Measurements from ENCODE around the gene TRA2B.
A peak's percentile ranks its signal among the peaks of the same experiment; 100 is the strongest.

TRA2B gene

DNA sequence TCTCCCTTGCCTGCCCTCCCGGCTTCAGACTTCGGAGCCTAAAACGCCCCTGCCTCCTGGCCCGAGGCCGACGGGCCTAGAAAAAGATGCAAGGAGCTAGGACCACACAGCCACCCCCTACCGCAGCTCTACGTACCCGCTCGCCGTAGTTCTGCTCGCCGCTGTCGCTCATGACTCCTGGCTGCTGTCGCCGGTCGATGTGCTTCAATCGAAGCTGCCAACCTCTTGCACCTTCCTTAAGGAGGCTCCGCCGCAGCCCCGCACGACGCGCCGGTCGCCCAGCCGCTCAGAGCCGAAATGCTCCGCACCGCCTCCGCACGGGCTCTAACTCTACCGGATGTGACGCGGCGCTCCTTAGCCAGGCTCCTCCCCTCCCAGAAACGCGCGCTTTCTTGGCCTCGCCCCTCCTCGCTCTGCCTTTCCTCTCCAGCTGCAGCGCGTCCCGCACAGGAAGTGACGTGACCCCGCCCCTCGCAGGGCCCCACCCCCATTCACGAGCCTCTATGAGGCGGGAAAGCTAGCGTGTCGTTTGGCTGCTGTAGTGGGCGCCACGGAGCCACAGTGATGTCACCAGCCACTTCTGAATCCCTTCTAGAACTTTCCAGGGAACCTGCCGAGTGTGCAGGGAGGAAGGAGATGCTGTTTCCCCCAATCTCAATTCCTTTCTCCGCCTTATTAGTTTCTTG lies at the start of gene TRA2B:
Gene TRA2B (minus strand): TSS at position 326 of the 686 bp plus-strand sequence. CDS start 154 bp downstream, at position 172.
- peak; percentile 99 for DNase-seq

DNA sequence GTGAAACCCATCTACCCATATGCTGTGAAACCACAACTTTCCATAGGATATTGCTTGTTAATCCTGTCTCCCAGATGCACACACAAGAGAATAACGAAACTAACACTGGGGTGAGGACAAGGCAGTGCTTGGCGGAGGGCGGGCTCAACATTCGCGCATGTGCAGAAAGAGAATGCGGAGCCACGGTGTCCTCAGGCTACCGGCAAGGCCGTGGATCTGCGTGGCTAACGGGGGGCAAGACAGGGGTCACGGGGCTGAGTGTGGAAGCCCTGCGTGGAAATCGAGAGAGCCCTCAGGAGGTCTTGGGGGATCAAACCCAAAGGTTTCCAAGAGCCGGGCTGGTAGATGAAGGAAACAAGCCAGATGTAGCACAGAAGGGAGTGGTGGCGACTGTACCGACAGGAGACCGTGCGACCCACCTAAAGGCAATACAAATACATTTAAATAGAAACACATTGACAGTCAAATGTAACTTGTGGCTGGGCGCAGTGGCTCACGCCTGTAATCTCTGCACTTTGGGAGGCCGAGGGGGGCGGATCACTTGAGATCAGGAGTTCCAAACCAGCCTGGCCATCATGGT lies 48.5 kb upstream of the TRA2B start:
- no peak for DNase-seq

GRCh38 chr3:185984203-185984602 lies 46.4 kb upstream of the TRA2B start:
- DNase-seq: no peak

DNA sequence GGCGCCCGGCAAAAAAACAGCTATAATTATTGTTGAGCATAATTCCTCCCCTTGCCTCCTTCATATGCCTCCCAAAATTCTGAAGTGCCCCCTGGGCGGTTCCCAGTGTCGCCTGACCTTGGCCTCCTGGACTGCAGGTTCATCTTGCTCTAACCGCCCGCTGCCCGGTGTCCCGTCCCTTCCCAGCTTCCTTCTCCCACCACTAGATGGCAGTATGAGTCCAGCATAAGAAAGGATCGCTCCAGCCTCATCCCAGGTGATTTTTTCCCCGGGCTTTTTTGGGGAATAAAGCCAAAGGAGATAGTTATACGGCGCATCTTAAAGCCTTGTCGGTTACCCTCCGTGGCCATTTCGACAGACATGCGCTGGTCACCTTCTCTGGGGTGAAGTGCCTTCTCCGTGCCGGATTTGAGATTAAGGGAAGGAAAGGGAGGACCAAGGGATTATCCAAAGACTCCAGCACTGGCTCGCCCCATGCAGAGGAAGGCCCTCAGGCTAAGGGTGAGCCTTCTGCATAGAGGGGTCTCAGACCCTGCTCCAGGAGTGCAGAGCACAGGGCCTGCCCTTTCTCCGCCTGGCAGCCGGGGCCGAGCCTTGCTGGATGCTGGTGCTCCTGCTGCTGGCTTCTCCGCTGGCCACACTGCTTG lies 45.8 kb upstream of the TRA2B start:
- peak; percentile 49 for DNase-seq

- DNase-seq: no peak
Measured at GRCh38 chr3:185982632-185983031, 44.8 kb upstream of the TRA2B start.

DNA sequence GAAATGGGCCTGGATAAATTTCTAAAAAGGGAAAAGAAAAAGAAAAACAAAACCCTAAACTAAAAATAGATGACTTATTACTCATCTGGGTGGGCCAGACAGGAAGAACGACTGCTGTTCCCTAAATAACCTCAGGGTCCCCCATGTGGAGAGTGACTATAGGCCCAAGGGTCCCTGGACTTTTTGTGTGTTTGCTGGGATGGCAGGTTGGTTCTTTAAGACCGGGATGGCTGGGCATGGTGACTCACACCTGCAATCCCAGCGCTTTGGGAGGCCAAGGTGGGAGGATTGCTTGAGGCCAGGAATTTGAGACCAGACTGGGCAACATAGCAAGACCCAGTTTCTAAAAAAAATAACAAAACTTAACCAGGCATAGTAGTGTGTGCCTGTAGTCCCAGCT lies 43.8 kb upstream of the TRA2B start:
- DNase-seq: no peak

- no peak for DNase-seq
Measured at GRCh38 chr3:185979721-185980121, 41.9 kb upstream of the TRA2B start.

GRCh38 chr3:185978516-185978915 lies 40.7 kb upstream of the TRA2B start:
- no peak for DNase-seq

DNA sequence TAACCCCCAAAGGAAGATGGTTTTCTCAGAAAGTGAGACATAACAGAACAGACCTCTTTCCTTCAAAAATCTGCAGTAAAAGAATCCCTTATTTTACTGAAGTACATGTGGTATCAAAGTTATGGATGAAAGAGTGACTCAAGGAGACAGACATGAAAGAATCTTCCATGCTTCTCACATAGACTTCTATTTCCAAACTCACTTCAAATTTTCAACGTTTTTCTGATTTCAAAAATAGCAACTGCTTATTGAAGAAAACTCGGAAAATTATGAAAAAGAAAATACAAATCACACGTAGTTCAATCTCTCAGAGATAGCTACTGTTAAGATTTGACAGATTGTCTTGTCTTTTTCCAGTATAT lies 39.8 kb upstream of the TRA2B start:
- DNase-seq: no peak

DNA sequence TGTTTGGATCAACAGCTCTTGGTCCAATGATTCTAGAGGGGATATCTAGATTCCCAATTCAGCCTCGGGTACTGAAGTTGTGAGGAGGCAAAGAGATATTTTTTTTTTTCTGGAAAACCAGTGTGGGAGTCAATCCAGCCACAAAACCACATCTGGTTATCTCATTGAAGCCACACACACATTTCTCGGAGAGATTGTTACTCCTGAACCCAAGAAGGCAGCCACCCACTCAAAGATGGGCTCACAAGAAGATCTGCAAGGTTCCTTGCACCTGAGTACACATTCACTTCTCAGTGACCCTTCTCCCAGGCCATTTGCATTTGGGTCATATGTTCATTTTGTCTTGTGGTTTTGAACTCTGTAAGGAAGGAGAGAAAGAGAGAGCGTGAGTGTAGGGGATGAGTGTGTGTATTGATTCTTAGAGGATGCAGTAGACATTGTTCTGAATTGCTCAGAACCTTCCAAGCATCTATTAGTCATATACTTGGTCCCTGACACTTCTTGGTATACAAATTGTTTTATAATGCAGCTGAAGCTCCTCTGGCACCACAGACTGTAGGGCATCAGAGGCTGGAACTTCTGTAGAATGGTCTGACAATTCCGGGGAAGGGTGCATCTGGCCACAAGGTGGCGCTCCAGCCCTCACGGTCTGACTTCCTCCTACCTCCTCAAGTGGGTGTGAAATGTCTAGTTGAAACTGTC lies 39.3 kb upstream of the TRA2B start:
- peak; percentile 90 for DNase-seq

- no peak for DNase-seq
Measured at GRCh38 chr3:185976100-185976499, 38.3 kb upstream of the TRA2B start.

DNA sequence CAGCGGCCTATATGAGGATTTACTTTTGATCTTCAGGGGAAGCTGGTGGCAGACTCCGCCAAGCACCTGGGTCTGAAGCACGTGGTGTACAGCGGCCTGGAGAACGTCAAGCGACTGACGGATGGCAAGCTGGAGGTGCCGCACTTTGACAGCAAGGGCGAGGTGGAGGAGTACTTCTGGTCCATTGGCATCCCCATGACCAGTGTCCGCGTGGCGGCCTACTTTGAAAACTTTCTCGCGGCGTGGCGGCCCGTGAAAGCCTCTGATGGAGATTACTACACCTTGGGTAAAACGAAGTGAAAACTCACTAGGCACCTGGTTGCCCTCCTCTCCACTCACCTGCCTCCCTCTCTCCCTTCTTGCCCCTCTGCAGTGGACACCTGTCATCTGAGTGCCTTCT lies 33.8 kb upstream of the TRA2B start:
- no peak for DNase-seq

GRCh38 chr3:185968168-185968567 lies 30.4 kb upstream of the TRA2B start:
- no peak for DNase-seq

- no peak for DNase-seq
Measured at GRCh38 chr3:185966655-185967054, 28.8 kb upstream of the TRA2B start.

DNA sequence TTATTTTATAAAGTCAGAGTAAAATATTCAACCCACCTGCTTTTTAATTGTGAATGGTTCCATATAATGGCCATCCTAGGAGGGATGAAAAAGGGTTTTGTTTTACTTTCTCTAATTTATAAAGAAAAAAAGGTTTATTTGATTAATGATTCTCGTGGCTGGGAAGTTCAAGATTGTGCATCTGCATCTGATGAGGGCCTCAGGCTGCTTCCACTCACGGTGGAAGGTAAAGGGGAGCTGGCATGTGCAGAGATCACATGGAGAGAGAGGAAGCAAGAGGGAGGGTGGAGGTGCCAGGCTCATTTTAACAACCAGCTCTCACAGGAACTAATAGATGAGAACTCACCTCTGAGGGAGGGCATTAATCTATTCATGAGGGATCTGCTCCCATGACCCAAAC lies 27.7 kb upstream of the TRA2B start:
- no peak for DNase-seq

- no peak for DNase-seq
Measured at GRCh38 chr3:185961675-185962232, 23.9 kb upstream of the TRA2B start.

GRCh38 chr3:185960522-185961288 lies 22.9 kb upstream of the TRA2B start:
- no peak for DNase-seq

DNA sequence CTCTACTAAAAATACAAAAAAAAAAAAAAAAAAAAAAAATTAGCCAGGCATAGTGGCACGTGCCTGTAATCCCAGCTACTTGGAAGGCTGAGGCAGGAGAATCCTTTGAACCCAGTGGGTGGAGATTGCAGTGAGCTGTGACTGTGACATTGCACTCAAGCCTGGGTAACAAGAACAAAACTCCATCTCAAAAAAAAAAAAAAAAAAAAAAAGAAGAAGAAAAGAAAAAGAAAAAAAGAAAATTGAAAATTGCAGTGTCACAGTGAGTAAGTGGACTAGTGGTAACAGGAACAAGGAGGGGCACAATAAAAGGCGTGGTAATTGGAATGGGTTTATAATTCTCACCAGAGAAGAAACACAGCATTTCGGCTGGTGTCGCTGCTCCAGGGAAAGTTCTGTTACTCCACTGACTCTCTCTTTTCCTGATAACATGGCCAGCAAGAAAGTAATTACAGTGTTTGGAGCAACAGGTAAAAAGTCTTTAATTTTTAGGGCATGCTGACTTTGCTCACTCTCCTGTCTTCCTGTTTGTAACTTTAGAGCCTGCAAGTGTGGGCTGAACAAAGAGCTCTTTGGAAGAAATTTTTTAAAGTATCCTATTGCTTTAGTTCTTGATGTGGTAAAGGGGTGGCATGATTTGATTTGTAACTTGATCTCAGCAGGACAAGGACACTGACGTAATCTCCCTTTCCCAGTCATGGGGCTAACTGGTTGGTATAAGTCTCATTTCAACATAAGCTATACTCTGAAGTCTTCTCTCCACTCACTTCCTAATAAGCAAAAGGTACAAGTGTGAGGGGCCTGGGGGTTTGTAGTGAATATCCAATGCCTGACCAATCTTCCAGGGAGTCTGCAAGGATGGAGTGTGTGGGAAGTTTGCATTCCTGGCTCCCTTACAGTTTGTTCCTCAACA lies 22.1 kb upstream of the TRA2B start:
- no peak for DNase-seq

DNA sequence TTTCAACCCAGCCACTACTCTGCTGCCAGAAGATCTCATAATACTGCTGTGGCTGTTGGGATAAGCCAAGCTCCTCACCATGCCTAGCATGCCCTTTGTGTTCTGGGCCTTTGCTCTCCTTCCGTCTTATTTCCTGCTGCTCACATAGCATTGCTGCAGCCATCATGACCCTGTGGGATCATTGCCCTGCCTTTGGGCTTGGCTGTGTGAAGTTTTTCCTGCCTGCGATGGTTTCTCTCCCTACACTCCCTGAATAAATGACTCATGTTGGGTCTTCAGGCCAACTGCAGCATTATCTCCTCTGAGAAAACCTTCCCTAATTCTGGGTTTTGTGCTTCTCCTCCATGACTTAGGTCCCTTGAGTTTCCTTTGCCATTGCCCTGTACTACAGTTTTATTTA lies 20.8 kb upstream of the TRA2B start:
- no peak for DNase-seq

GRCh38 chr3:185956244-185956643 lies 18.4 kb upstream of the TRA2B start:
- DNase-seq: no peak

DNA sequence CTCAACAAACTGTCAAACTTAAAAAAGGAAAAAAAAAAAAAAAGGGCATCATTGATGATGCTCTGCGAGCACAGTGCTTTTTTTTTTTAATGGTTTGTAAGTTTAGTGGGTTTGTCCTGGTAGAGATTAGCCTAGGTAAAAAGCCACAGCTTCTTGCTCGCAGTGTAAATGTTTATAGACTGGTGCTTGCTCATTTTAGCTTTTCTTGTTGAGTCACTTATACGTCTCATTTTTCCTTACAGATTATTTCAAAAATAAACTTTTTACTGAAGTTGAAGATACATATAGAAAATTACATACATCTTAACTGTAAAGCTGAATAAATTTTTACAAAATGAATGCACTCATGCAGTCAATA lies 16.5 kb upstream of the TRA2B start:
- no peak for DNase-seq

DNA sequence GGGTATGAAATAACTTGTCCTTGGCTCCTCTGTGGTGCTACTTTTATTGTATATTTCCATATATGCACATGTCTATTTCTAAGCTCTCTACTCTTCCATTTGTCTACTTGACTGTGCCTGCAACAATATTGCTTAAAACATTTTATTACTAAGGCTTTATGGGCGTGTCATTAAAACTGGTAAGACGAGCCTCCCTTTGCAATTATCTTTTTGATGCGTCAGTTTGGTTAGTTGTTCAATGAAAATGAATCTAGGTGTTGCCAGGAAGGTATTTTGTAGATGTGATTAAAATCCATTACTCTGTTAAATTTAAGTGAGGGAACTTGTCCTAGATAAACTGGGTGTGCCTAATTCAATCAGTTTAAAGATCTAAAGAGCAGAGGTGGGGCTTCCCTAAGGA lies 12.9 kb upstream of the TRA2B start:
- no peak for DNase-seq
